HK-2 (cell line): ENCODE measurements around the gene PTGER3.

Experiments
- DNase-seq: peaks from one replicate; pipeline ENCODE4 v3.0.0-alpha.2; 2018; ENCODE audit not compliant: unreplicated experiment

The PTGER3 gene

GRCh38 chr1:71049951-71050598 is 2.5 kb upstream of the PTGER3 start:
- DNase-seq, result no peak

GRCh38 chr1:71046891-71047634 is 553 bp downstream of the PTGER3 start:
- DNase-seq, result no peak

- DNase-seq, result no peak
These were observed 2.1 kb downstream of the PTGER3 start for GRCh38 chr1:71045463-71046028.

GRCh38 chr1:71044833-71045232 is 2.8 kb downstream of the PTGER3 start:
- no peak for DNase-seq

GRCh38 chr1:71043065-71043464 is 4.6 kb downstream of the PTGER3 start:
- DNase-seq, result no peak

GRCh38 chr1:71041806-71042205 is 5.8 kb downstream of the PTGER3 start:
- no peak for DNase-seq

- no peak for DNase-seq
These were observed 7.9 kb downstream of the PTGER3 start for GRCh38 chr1:71039661-71040262.

- DNase-seq, result no peak
These were observed 8.7 kb downstream of the PTGER3 start for GRCh38 chr1:71038942-71039341.

- no peak for DNase-seq
These were observed 9.6 kb downstream of the PTGER3 start for GRCh38 chr1:71037829-71038620.

- DNase-seq, result no peak
These were observed 10.6 kb downstream of the PTGER3 start for GRCh38 chr1:71037066-71037465.

- DNase-seq, result no peak
These were observed 14.5 kb downstream of the PTGER3 start for GRCh38 chr1:71033136-71033535.

- DNase-seq, result no peak
These were observed 16.2 kb downstream of the PTGER3 start for GRCh38 chr1:71031426-71031825.

- DNase-seq, result no peak
These were observed 17.6 kb downstream of the PTGER3 start for GRCh38 chr1:71030026-71030425.

GRCh38 chr1:71028981-71029380 is 18.6 kb downstream of the PTGER3 start:
- DNase-seq, result no peak

GRCh38 chr1:71027991-71028390 is 19.6 kb downstream of the PTGER3 start:
- DNase-seq, result no peak

- no peak for DNase-seq
These were observed 21.5 kb downstream of the PTGER3 start for GRCh38 chr1:71026093-71026492.

GRCh38 chr1:71023515-71023914 is 24.1 kb downstream of the PTGER3 start:
- no peak for DNase-seq

GRCh38 chr1:71019233-71019969 is 28.2 kb downstream of the PTGER3 start:
- no peak for DNase-seq

- DNase-seq, result no peak
These were observed 28.8 kb downstream of the PTGER3 start for GRCh38 chr1:71018791-71019190.

GRCh38 chr1:71015745-71016144 is 31.9 kb downstream of the PTGER3 start:
- DNase-seq, result no peak

GRCh38 chr1:71014178-71014579 is 33.4 kb downstream of the PTGER3 start:
- no peak for DNase-seq
